ENCODE results near the gene FYB1. TPM values are rescaled to one million over a fixed set of nuclear protein-coding genes. Genes with fewer than 3 reads are reported as not detected.

Gene FYB1
- total RNA-seq, 4 donors from 2014 or later, result 1.8 to 16.5 (median 4.8) TPM

GRCh38 chr5:39260095-39260494 lies 40.7 kb upstream of the FYB1 start:
- Histone ChIP-seq H3K4me3 (no peak overlapping the region), H3K36me3 (no peaks in the 10 kb centered on the region), H3K4me1 (no peaks in the 10 kb centered on the region), H3K27me3 (no peaks in the 10 kb centered on the region), H3K27ac (no peak overlapping the region), H3K9me3 (no peaks in the 10 kb centered on the region)
- TF ChIP-seq POLR2A (IDR thresholded peaks at IDR 0.05), result no peak
- TF ChIP-seq, protein P1, sequence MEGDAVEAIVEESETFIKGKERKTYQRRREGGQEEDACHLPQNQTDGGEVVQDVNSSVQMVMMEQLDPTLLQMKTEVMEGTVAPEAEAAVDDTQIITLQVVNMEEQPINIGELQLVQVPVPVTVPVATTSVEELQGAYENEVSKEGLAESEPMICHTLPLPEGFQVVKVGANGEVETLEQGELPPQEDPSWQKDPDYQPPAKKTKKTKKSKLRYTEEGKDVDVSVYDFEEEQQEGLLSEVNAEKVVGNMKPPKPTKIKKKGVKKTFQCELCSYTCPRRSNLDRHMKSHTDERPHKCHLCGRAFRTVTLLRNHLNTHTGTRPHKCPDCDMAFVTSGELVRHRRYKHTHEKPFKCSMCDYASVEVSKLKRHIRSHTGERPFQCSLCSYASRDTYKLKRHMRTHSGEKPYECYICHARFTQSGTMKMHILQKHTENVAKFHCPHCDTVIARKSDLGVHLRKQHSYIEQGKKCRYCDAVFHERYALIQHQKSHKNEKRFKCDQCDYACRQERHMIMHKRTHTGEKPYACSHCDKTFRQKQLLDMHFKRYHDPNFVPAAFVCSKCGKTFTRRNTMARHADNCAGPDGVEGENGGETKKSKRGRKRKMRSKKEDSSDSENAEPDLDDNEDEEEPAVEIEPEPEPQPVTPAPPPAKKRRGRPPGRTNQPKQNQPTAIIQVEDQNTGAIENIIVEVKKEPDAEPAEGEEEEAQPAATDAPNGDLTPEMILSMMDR (IDR thresholded peaks at IDR 0.05), result no peak
- intact Hi-C loops (cut with DNase I; ENCODE audit: low total_unique reads), result no loop called here
- no peak for DNase-seq

GRCh38 chr5:39257554-39257953 lies 38.2 kb upstream of the FYB1 start:
- Histone ChIP-seq H3K9me3 (no peaks in the 10 kb centered on the region), H3K27me3 (no peaks in the 10 kb centered on the region), H3K36me3 (no peaks in the 10 kb centered on the region), H3K4me1 (peaks cover 0 to 3% of the 10 kb centered on the region in 2 donors), H3K4me3 (no peak overlapping the region), H3K27ac (no peak overlapping the region)
- no peak for TF ChIP-seq POLR2A (IDR thresholded peaks at IDR 0.05)
- TF ChIP-seq, protein P1 (IDR thresholded peaks at IDR 0.05), result no peak
- no peak for DNase-seq
- intact Hi-C loops (cut with DNase I; ENCODE audit: low total_unique reads), result no loop called here

DNA sequence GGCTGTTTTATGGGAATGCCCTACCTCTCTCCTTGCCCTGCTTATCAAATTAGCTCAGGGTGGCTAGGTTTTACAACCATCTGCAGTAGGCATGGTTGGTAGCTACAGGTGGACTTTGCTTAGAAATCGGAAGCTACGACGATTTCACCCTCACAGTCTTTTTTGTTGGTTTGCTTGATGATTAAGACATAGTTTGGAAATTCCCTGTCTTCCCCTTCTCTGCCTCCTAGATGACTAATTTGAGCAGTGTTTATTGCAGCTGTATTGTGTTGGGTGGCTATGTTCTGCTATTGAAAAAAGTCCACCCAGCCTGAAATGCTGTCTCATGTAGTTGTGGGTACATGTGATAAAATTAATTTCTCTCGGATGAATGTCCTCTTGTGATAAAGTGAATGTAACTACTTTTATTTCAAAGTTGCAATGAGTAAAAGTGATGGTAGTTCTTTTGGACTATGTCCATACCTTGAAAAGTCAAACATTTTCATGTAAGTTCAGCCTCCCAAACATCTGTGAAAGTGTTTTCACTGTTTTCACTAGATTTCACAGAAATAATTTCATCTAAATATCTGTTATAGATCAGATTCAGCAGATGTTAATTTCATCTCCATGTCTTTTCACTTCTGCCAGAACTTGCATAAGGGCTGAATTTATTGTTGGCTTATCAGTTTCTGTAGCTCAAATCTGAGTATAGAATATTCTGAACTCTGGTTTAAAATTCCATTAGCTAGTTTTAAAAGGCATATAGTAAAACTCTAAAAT lies 37.3 kb upstream of the FYB1 start:
- Histone ChIP-seq H3K36me3 (no peaks in the 10 kb centered on the region), H3K4me1 (peaks cover 0 to 3% of the 10 kb centered on the region in 2 donors), H3K27ac (no peak overlapping the region), H3K4me3 (no peak overlapping the region), H3K9me3 (no peaks in the 10 kb centered on the region), H3K27me3 (no peaks in the 10 kb centered on the region)
- DNase-seq, result no peak
- intact Hi-C loops (cut with DNase I; ENCODE audit: low total_unique reads), result no loop called here
- TF ChIP-seq POLR2A (IDR thresholded peaks at IDR 0.05), result no peak
- TF ChIP-seq, protein P1 (IDR thresholded peaks at IDR 0.05), result no peak

- Histone ChIP-seq H3K36me3 (no peaks in the 10 kb centered on the region), H3K4me1 (peaks cover 0 to 3% of the 10 kb centered on the region in 2 donors), H3K9me3 (no peaks in the 10 kb centered on the region), H3K27me3 (no peaks in the 10 kb centered on the region), H3K27ac (no peak overlapping the region), H3K4me3 (no peak overlapping the region)
- intact Hi-C loops (cut with DNase I; ENCODE audit: low total_unique reads), result no loop called here
- DNase-seq, result no peak
- TF ChIP-seq POLR2A (IDR thresholded peaks at IDR 0.05), result no peak
- TF ChIP-seq, protein P1 (IDR thresholded peaks at IDR 0.05), result no peak
Observed at GRCh38 chr5:39255406-39255805, 36.0 kb upstream of the FYB1 start.

DNA sequence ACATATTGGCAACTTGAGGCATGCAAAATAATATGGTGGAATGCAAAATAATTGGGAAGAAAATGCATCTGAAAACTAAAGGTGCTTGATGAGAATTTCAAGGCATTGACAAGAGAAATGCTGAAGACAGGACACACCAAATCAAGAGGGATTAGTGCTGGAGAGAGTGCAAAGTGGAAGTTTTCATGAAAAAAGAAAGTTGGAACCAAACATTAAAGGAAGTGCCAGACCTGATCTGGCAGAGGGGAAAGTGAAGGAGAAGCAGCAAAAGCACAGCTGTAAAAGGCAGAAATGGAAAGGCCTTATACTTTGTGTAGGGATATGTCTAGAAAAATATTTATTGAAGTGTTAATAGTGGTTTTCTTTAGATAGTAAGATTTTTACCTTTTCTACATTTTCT lies 35.3 kb upstream of the FYB1 start:
- Histone ChIP-seq H3K27me3 (no peaks in the 10 kb centered on the region), H3K4me1 (peaks cover 0 to 3% of the 10 kb centered on the region in 2 donors), H3K4me3 (no peak overlapping the region), H3K36me3 (no peaks in the 10 kb centered on the region), H3K9me3 (no peaks in the 10 kb centered on the region), H3K27ac (no peak overlapping the region)
- intact Hi-C loops (cut with DNase I; ENCODE audit: low total_unique reads), result no loop called here
- DNase-seq, result no peak
- TF ChIP-seq, protein P1 (IDR thresholded peaks at IDR 0.05), result no peak
- no peak for TF ChIP-seq POLR2A (IDR thresholded peaks at IDR 0.05)
